ENCODE results near the gene EVA1C.
"Not testable (repeated sequence)": the region's sequence is repeated elsewhere in the genome, so short reads cannot be mapped to it uniquely, and the experiment has no call there.

EVA1C gene, protein sequence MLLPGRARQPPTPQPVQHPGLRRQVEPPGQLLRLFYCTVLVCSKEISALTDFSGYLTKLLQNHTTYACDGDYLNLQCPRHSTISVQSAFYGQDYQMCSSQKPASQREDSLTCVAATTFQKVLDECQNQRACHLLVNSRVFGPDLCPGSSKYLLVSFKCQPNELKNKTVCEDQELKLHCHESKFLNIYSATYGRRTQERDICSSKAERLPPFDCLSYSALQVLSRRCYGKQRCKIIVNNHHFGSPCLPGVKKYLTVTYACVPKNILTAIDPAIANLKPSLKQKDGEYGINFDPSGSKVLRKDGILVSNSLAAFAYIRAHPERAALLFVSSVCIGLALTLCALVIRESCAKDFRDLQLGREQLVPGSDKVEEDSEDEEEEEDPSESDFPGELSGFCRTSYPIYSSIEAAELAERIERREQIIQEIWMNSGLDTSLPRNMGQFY

DNA sequence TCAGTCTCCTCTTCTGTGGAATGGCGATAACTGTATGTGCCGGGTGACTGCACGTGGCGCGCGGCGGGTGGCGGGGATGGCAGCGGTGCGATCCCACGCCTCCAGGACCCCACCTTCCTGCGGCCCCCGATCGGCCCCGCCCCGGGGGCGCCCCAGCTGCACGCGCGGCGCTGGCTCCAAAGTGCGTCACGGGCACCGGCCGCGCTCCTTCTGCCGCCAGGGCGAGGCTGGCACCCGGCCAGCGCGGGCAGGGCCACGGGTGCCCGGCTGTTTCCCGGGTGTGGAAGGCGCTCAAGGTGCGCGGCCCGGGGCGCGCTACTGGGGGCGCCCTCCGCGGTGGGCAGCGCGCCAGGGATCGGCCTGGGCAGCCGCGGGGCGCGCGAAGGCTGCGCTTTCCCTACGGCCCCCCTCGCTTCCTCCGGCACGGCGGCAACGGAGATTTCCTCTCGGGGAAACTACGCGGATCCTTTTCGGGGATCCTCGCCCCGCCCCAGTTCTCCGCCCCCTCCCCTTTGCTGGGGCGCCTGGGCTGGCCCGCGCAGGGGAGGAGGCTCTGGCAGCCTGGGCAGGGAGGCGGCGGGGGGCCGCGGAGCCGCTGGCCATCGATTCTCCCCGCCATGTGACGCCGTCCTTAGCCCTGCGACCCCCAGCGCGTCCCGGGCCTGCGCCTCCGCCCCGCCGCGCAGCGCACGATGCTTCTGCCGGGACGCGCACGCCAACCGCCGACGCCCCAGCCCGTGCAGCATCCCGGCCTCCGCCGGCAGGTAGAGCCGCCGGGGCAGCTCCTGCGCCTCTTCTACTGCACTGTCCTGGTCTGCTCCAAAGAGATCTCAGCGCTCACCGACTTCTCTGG lies at the start of gene EVA1C:
TSS of gene EVA1C (plus strand) at position 545 of the 853 bp plus-strand sequence. CDS start at position 693, 148 bp downstream.
- peak within 1 kb of the TSS; percentile 74 for H3K4me3 ChIP-seq (ENCODE audit: low read length)
- DNase-seq (ENCODE audit: low read depth): no peak
- TF ChIP-seq, protein P1, sequence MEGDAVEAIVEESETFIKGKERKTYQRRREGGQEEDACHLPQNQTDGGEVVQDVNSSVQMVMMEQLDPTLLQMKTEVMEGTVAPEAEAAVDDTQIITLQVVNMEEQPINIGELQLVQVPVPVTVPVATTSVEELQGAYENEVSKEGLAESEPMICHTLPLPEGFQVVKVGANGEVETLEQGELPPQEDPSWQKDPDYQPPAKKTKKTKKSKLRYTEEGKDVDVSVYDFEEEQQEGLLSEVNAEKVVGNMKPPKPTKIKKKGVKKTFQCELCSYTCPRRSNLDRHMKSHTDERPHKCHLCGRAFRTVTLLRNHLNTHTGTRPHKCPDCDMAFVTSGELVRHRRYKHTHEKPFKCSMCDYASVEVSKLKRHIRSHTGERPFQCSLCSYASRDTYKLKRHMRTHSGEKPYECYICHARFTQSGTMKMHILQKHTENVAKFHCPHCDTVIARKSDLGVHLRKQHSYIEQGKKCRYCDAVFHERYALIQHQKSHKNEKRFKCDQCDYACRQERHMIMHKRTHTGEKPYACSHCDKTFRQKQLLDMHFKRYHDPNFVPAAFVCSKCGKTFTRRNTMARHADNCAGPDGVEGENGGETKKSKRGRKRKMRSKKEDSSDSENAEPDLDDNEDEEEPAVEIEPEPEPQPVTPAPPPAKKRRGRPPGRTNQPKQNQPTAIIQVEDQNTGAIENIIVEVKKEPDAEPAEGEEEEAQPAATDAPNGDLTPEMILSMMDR (conservative IDR thresholded peaks at IDR 0.05; ENCODE audit: low read depth, low read length): no peak

DNA sequence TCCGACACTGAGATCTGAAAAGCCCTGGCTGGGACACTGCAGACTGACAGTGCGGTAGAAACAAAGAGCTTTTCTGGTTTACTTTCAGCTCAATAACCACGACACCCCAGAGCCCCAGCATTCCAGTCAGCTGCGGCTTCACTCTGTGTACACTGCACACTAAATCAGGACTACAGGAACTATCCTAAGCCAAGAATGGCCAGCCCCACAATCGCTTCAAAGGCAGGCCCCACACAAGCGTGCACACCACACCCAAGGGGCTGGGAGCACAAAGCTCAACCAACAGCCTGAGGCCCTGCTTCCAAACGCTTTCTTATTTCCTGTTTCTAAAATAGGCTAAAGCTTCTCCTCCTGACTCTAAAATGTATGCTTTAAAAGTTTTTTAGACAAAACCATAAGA lies 48.1 kb upstream of the EVA1C start:
- TF ChIP-seq, protein P1 (conservative IDR thresholded peaks at IDR 0.05; ENCODE audit: low read depth, low read length): no peak
- DNase-seq (ENCODE audit: low read depth): no peak
- H3K4me3 ChIP-seq (ENCODE audit: low read length): no peak overlapping the region

DNA sequence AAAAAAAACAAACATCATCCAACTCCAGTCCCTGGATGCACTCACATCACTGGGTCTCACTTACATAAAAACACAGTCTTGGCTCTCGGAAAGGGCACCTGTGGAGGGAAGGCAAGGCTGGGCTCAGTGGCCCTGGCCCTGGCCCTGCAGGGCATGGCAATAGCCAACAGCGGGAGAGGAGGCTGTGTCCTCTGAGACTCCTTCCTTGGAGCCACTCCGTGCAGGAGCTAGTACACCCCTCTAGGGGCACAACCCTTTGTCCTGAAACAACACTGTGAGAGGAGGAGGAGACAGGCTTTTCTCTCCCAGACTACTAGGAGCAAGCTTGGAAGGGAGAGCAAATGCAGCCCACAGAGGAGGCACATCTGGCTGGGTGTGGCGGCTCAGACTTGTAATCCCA lies 47.7 kb upstream of the EVA1C start:
- no peak for DNase-seq (ENCODE audit: low read depth)
- H3K4me3 ChIP-seq (ENCODE audit: low read length): no peak overlapping the region
- TF ChIP-seq, protein P1 (conservative IDR thresholded peaks at IDR 0.05; ENCODE audit: low read depth, low read length): no peak

DNA sequence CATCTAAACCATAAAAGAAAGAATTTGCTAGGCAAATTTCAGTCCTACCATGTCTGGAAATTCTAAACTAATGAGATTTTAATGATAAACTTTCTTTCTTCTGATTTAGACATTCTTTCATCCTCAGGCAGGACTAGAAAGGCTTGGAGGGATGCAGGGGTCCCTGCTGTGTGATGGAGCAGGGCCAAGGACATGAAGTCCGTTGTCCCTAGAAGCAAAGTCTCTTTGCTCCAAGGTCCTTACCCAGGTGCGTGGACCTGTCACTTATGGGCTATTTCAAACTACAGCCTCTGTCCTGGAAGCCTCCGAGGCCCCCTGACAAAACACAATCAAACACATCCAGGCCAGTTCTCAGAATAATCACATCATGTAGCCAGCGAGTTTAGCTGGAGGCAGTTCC lies 46.3 kb upstream of the EVA1C start:
- TF ChIP-seq, protein P1 (conservative IDR thresholded peaks at IDR 0.05; ENCODE audit: low read depth, low read length): no peak
- H3K4me3 ChIP-seq (ENCODE audit: low read length): no peak overlapping the region
- DNase-seq (ENCODE audit: low read depth): no peak

DNA sequence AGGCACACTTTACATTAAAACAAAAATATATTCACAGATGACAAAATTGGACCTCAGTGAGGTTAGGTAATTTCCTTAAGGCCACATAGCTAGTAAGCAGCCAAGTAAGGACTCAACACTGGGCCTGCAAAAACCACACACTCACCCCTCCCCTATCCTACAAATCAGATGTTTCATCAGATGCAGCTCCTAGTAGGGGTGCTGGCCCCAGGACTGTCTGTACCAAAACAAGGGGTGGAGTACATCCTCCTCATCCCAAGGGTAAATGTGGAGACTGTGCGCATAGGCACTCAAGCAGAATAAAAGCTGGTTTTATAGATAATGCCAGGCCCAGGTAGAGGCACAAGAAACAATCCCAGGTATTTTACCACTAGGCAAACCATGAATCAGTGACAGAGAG lies 45.3 kb upstream of the EVA1C start:
- no peak overlapping the region for H3K4me3 ChIP-seq (ENCODE audit: low read length)
- no peak for DNase-seq (ENCODE audit: low read depth)
- TF ChIP-seq, protein P1 (conservative IDR thresholded peaks at IDR 0.05; ENCODE audit: low read depth, low read length): no peak

DNA sequence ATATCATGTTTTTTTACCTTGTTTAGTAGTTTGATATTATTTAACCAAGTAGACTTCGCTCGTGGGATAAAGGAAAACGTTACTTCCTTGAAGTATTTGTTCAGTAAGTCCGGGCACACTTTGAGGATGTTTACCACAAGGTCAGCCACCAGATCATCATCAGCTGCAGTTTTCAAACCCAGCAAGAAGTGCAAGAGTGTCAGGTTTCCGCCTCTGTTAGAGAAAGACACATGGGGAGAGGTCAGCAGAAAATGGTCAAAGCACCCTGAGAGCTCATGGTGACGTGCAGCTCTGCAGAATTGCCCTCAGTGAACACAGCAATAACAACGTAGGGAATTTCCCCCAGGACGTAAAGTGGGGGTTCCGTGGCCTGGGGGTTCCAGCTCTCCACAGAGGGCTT lies 44.1 kb upstream of the EVA1C start:
- no peak for DNase-seq (ENCODE audit: low read depth)
- TF ChIP-seq, protein P1 (conservative IDR thresholded peaks at IDR 0.05; ENCODE audit: low read depth, low read length): no peak
- no peak overlapping the region for H3K4me3 ChIP-seq (ENCODE audit: low read length)

DNA sequence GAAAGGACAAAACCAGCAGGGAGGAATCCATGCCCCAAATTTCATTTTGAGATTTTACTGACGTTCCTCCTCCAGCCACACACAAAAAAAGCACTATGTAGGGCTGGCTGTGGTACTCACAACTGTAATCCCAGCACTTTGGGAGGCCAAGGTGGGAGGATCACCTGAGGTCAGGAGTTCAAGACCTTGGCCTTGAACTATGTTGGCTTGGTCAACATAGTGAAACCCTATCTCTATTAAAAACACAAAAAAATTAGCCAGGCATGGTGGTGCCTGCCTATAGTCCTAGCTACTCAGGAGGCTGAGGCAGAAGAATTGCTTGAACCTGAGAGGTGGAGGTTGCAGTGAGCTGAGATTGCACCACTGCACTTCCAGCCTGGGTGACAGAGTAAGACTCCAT lies 43.5 kb upstream of the EVA1C start:
- DNase-seq (ENCODE audit: low read depth); H3K4me3 ChIP-seq (ENCODE audit: low read length): not testable (repeated sequence)
